Endothelial cell of umbilical vein (primary cell): ENCODE results near the gene KRTAP10-10.

Source experiments
- CTCF ChIP-seq, 2 donors: IDR thresholded peaks; 1 replicate in 1 of 2; 2 replicates in 1 of 2; pipeline ENCODE4 v1.5.1; 2011; ENCODE audit warnings: low read length in 2 of 2, mild to moderate bottlenecking in 2 of 2, moderate library complexity in 2 of 2, control low read depth in 1 of 2, inconsistent platforms in 1 of 2, low read depth in 1 of 2; ENCODE audit not compliant: insufficient read depth in 1 of 2; ENCODE audit errors: extremely low read depth in 1 of 2
- EZH2 ChIP-seq: IDR thresholded peaks from 2 replicates; pipeline ENCODE4 v1.6.1; 2012; ENCODE audit warnings: borderline replicate concordance, low read depth, mild to moderate bottlenecking, moderate library complexity, low read length, inconsistent platforms; ENCODE audit not compliant: severe bottlenecking
- POLR2A ChIP-seq: IDR thresholded peaks from 2 replicates; pipeline ENCODE4 v1.6.1; 2012; ENCODE audit warnings: low read depth, mild to moderate bottlenecking, control low read depth, low read length
- POLR2AphosphoS5 ChIP-seq: IDR thresholded peaks from 2 replicates; pipeline ENCODE4 v1.6.1; 2012; ENCODE audit warnings: low read depth, mild to moderate bottlenecking, control low read depth, low read length, moderate library complexity; ENCODE audit not compliant: insufficient read depth

- TF ChIP-seq CTCF (IDR thresholded peaks at IDR 0.05; ENCODE audit: extremely low read depth in 1 of 2, insufficient read depth in 1 of 2, low read depth in 1 of 2, low read length in 2 of 2) (no peak), POLR2AphosphoS5 (no peak), EZH2 (no peak), POLR2A (no peak)
Measured at GRCh38 chr21:44649521-44650100, 12.5 kb downstream of the KRTAP10-10 start.
